GM12872 (cell line): ENCODE measurements around the gene KPNA1.

Experiments used
- CTCF ChIP-seq: IDR thresholded peaks from 3 replicates; pipeline ENCODE4 v1.5.1; 2011; ENCODE audit warnings: low read depth, mild to moderate bottlenecking, low read length, moderate library complexity; ENCODE audit not compliant: insufficient read depth

The KPNA1 gene

GRCh38 chr3:122496508-122496907, 18.2 kb downstream of the KPNA1 start:
- TF ChIP-seq CTCF = no peak

- TF ChIP-seq CTCF = no peak
Measured at GRCh38 chr3:122493296-122493695, 21.4 kb downstream of the KPNA1 start.

GRCh38 chr3:122488262-122488973, 26.3 kb downstream of the KPNA1 start:
- TF ChIP-seq CTCF = no peak

GRCh38 chr3:122484985-122485384, 29.8 kb downstream of the KPNA1 start:
- no peak for TF ChIP-seq CTCF

- no peak for TF ChIP-seq CTCF
Measured at GRCh38 chr3:122481390-122481789, 33.3 kb downstream of the KPNA1 start.

- TF ChIP-seq CTCF = no peak
Measured at GRCh38 chr3:122476532-122476931, 38.2 kb downstream of the KPNA1 start.

- TF ChIP-seq CTCF = no peak
Measured at GRCh38 chr3:122475316-122475715, 39.4 kb downstream of the KPNA1 start.
